Transverse colon (tissue), 3 donors: ENCODE data around the gene SYK.

Experiments
- POLR2A ChIP-seq: fragments of 450-650 bp; IDR thresholded peaks from one replicate; pipeline ENCODE4 v1.6.1; 2016; ENCODE audit warnings: antibody characterized with exemption, mild to moderate bottlenecking, moderate library complexity
- TF ChIP-seq, protein P1 (sequence below), 5 experiments: fragments of 200-600 bp in 3 of 5; fragments of 450-650 bp in 2 of 5; sonication (generic) in 3 of 5; IDR thresholded peaks; 1 replicate in 2 of 5; 2 replicates in 3 of 5; pipeline ENCODE4 v1.5.1; 2016 to 2017; ENCODE audit warnings: antibody characterized with exemption in 5 of 5, inconsistent platforms in 3 of 5, mild to moderate bottlenecking in 2 of 5, moderate library complexity in 1 of 5

DNA sequence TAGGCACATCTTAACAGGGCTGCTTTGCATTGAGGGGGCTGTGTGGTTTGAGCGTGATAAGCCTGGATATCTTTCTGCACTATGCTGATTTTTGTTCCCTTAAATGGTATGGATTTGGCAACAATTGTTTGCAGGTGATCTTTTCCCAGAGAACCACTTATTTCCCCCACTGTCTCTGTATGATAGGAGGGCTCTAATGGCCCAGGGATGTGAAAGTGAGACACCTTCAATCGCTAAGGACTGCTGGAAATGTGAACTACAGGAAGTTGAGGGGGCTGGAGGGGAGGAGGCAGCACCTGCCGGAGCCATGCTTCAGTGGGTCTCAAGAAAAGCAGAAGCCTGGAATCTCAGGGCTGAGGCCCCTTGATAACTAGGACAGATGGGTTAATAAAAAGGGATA lies 29.4 kb downstream of the SYK start:
- TF ChIP-seq, protein P1, sequence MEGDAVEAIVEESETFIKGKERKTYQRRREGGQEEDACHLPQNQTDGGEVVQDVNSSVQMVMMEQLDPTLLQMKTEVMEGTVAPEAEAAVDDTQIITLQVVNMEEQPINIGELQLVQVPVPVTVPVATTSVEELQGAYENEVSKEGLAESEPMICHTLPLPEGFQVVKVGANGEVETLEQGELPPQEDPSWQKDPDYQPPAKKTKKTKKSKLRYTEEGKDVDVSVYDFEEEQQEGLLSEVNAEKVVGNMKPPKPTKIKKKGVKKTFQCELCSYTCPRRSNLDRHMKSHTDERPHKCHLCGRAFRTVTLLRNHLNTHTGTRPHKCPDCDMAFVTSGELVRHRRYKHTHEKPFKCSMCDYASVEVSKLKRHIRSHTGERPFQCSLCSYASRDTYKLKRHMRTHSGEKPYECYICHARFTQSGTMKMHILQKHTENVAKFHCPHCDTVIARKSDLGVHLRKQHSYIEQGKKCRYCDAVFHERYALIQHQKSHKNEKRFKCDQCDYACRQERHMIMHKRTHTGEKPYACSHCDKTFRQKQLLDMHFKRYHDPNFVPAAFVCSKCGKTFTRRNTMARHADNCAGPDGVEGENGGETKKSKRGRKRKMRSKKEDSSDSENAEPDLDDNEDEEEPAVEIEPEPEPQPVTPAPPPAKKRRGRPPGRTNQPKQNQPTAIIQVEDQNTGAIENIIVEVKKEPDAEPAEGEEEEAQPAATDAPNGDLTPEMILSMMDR (IDR thresholded peaks at IDR 0.05): no peak
- no peak for TF ChIP-seq POLR2A
